GM10248 (cell line): ENCODE measurements around the gene CCL1.
"Not testable (repeated sequence)": the region's sequence is repeated elsewhere in the genome, so short reads cannot be mapped to it uniquely, and the experiment has no call there.

ENCODE experiments used
- CTCF ChIA-PET: fragments of 300-600 bp; sonication (Branson Sonifier 250); formaldehyde crosslinking; extraction: SDS; loops from one replicate; lab custom pipeline; 2021; ENCODE audit warnings: antibody characterized with exemption; lab: Yijun Ruan, JAX
- POLR2A ChIA-PET: fragments of 350-650 bp; sonication (Branson Sonifier 250); formaldehyde crosslinking; extraction: SDS; loops from one replicate; lab custom pipeline; 2020; ENCODE audit warnings: antibody characterized with exemption; lab: Yijun Ruan, JAX
- DNase-seq: peaks from one replicate; pipeline ENCODE4 v3.0.0; 2012; ENCODE audit errors: extremely low spot score
- TF ChIP-seq, protein P1 (sequence below): IDR thresholded peaks from 2 replicates; pipeline ENCODE4 v1.5.1; 2012; ENCODE audit warnings: mild to moderate bottlenecking, low read depth; ENCODE audit errors: extremely low read depth, missing control alignments, control extremely low read depth

The CCL1 gene

GRCh38 chr17:34347063-34347462 lies 16.0 kb downstream of the CCL1 start:
- TF ChIP-seq, protein P1, sequence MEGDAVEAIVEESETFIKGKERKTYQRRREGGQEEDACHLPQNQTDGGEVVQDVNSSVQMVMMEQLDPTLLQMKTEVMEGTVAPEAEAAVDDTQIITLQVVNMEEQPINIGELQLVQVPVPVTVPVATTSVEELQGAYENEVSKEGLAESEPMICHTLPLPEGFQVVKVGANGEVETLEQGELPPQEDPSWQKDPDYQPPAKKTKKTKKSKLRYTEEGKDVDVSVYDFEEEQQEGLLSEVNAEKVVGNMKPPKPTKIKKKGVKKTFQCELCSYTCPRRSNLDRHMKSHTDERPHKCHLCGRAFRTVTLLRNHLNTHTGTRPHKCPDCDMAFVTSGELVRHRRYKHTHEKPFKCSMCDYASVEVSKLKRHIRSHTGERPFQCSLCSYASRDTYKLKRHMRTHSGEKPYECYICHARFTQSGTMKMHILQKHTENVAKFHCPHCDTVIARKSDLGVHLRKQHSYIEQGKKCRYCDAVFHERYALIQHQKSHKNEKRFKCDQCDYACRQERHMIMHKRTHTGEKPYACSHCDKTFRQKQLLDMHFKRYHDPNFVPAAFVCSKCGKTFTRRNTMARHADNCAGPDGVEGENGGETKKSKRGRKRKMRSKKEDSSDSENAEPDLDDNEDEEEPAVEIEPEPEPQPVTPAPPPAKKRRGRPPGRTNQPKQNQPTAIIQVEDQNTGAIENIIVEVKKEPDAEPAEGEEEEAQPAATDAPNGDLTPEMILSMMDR: no peak

GRCh38 chr17:34341916-34342315 lies 21.1 kb downstream of the CCL1 start:
- TF ChIP-seq, protein P1: no peak
- CTCF ChIA-PET: no interaction called here
- POLR2A ChIA-PET: no interaction called here
- no peak for DNase-seq

More at GRCh38 chr17:34347063-34347462, 16.0 kb downstream of the CCL1 start:
- POLR2A ChIA-PET: no interaction called here
- CTCF ChIA-PET: interaction anchor here (1.0 to 2.2 kb wide), 2 partner anchors 9 to 14 kb away, joined by 3 to 7 read pairs; partner anchors contain the start of gene CCL13
- no peak for DNase-seq

DNA sequence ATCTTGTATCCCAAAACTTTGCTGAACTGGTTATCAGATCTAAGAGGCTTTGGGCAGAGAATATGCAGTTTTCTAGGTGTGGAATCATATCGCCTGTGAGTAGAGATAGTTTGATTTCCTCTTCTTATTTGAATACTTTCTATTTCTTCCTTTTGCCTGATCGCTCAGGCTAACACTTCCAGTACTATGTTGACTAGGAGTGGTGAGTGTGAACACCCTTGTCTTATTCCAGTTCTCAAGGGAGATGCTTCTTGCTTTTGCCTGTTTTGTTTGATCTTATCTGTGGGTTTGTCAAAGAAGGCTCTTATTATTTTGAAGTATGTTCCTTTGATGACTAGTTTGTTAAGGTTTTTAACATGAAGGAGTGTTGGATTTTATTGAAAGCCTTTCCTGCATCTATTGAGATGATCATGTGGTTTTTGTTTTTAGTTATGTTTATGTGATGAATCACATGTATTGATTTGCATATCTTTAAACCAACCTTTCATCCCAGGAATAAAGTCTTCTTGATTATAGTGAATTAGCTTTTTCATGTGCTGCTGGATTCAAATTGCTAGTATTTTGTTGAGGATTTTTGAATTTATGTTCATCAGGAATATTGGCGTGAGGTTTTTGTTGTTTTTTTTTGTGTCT lies 23.8 kb downstream of the CCL1 start:
- POLR2A ChIA-PET: no interaction called here
- TF ChIP-seq, protein P1: no peak
- CTCF ChIA-PET: interaction anchor here (0.9 to 1.7 kb wide), 2 partner anchors 22 to 138 kb away, joined by 4 to 6 read pairs; no protein-coding TSS in a partner anchor
- DNase-seq: no peak

DNA sequence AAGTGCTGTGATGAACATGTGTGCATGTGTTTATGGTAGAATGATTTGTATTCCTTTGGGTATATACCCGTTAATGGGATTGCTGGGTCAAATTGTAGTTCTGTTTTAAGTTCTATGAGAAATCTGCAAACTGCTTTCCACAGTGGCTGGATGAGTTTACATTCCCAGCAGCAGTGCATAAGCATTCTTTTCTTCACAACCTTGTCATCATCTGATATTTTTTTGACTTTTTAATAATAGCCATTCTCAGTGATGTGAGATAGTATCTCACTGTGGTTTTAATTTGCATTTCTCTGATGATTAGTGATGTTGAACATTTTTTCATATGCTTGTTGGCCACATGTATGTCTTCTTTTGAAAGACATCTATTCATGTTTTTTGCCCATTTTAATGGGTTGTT lies 25.3 kb downstream of the CCL1 start:
- no peak for DNase-seq
- TF ChIP-seq, protein P1: no peak
- ChIA-PET POLR2A (no interaction called here), CTCF (no interaction called here)

DNA sequence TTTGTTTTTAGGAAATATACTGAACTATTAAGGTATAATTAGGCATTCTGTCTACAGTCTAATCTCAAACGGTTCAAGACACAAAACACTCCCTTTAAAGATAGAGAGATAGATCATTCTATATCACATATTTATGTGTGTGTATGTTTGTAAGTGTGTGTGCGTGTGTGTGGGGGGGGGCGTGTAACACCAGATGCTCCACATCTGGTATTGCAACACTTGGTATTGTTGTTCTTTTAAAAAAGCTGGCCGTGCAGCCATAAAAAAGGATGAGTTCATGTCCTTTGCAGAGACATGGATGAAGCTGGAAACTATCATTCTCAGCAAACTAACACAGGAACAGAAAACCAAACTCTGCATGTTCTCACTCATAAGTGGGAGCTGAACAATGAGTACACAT lies 35.5 kb downstream of the CCL1 start:
- CTCF ChIA-PET: interaction anchor here (3.6 kb wide), 1 partner anchor 34 kb away, joined by 13 read pairs; no protein-coding TSS in a partner anchor
- POLR2A ChIA-PET, DNase-seq: not testable (repeated sequence)

- ChIA-PET CTCF (interaction anchor here (0.9 to 3.4 kb wide), 6 partner anchors 10 to 121 kb away, joined by 3 to 24 read pairs (median 4); partner anchors contain the start of gene CCL1), POLR2A (no interaction called here)
- no peak for DNase-seq
- TF ChIP-seq, protein P1: no peak
These were observed 41.1 kb downstream of the CCL1 start for GRCh38 chr17:34321964-34322363.

DNA sequence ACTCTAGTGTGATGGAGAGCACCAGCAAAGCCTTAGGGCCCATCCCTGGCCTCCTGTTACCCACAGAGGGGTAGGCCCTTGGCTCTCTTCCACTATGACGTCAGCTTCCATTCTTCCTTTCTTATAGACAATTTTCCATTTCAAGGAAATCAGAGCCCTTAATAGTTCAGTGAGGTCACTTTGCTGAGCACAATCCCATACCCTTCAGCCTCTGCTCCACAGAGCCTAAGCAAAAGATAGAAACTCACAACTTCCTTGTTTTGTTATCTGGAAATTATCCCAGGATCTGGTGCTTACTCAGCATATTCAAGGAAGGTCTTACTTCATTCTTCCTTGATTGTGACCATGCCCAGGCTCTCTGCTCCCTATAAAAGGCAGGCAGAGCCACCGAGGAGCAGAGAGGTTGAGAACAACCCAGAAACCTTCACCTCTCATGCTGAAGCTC lies 44.0 kb downstream of the CCL1 start, which contains the start of gene CCL8:
Gene CCL8, plus strand, starts transcription at position 397 of the 445 bp plus-strand sequence. CDS start 67 bp downstream, outside the sequence.
- POLR2A ChIA-PET: no interaction called here
- no peak for DNase-seq
- TF ChIP-seq, protein P1: no peak
- CTCF ChIA-PET: interaction anchor here (1.0 to 1.5 kb wide), 2 partner anchors 42 to 119 kb away, joined by 3 read pairs; no protein-coding TSS in a partner anchor
